Trophoblast cell (in vitro differentiated cells and primary cell): ENCODE results near the gene EDIL3.

Experiments
- DNase-seq, 2 donors: peaks; one replicate each; pipeline ENCODE4 v3.0.0-alpha.2; 2016
- H2AFZ ChIP-seq: 2 replicates; pipeline ENCODE4 v1.6.1; 2013; ENCODE audit warnings: low read length, moderate library complexity, mild to moderate bottlenecking; ENCODE audit not compliant: insufficient read depth, poor library complexity
- H2AK5ac ChIP-seq: 2 replicates; pipeline ENCODE4 v1.6.1; 2013; ENCODE audit warnings: mild to moderate bottlenecking, low read length
- H2BK120ac ChIP-seq: 2 replicates; pipeline ENCODE4 v1.6.1; 2013; ENCODE audit warnings: low read length, mild to moderate bottlenecking, moderate library complexity; ENCODE audit not compliant: insufficient read depth, poor library complexity
- H2BK12ac ChIP-seq: 2 replicates; pipeline ENCODE4 v1.6.1; 2013; ENCODE audit warnings: mild to moderate bottlenecking, low read length, moderate library complexity
- H2BK5ac ChIP-seq: 2 replicates; pipeline ENCODE4 v1.6.1; 2013; ENCODE audit warnings: low read length, low read depth, moderate library complexity, mild to moderate bottlenecking; ENCODE audit not compliant: poor library complexity
- H3K14ac ChIP-seq: 2 replicates; pipeline ENCODE4 v1.6.1; 2013; ENCODE audit warnings: mild to moderate bottlenecking, low read length
- H3K18ac ChIP-seq: 2 replicates; pipeline ENCODE4 v1.6.1; 2013; ENCODE audit warnings: mild to moderate bottlenecking, low read length
- H3K23ac ChIP-seq: 2 replicates; pipeline ENCODE4 v1.6.1; 2013; ENCODE audit warnings: low read length
- H3K27ac ChIP-seq: 2 replicates; pipeline ENCODE4 v1.5.1; 2013; ENCODE audit warnings: low read depth, mild to moderate bottlenecking, inconsistent platforms, low read length, moderate library complexity
- H3K27me3 ChIP-seq: 2 replicates; pipeline ENCODE4 v1.6.1; 2013; ENCODE audit warnings: inconsistent platforms, mild to moderate bottlenecking, low read length, moderate library complexity; ENCODE audit not compliant: insufficient read depth
- H3K36me3 ChIP-seq, 2 experiments: 1 replicate in 1 of 2; 2 replicates in 1 of 2; pipeline ENCODE4 v1.6.1; 2013; ENCODE audit warnings: low read length in 2 of 2, mild to moderate bottlenecking in 2 of 2, moderate library complexity in 1 of 2; ENCODE audit not compliant: insufficient read depth in 2 of 2, control insufficient read depth in 1 of 2
- H3K4ac ChIP-seq: 2 replicates; pipeline ENCODE4 v1.6.1; 2013; ENCODE audit warnings: low read depth, mild to moderate bottlenecking, low read length, moderate library complexity
- H3K4me1 ChIP-seq, 2 experiments: 1 replicate in 1 of 2; 2 replicates in 1 of 2; pipeline ENCODE4 v1.6.1; 2013; ENCODE audit warnings: low read length in 2 of 2, mild to moderate bottlenecking in 2 of 2, moderate library complexity in 1 of 2; ENCODE audit not compliant: insufficient read depth in 2 of 2, control insufficient read depth in 1 of 2
- H3K4me2 ChIP-seq: 2 replicates; pipeline ENCODE4 v1.6.1; 2013; ENCODE audit warnings: inconsistent platforms, mild to moderate bottlenecking, low read length, moderate library complexity
- H3K4me3 ChIP-seq: 2 replicates; pipeline ENCODE4 v1.5.1; 2013; ENCODE audit warnings: mild to moderate bottlenecking, low read depth, low read length, inconsistent platforms
- H3K79me1 ChIP-seq: one replicate; pipeline ENCODE4 v1.6.1; 2013; ENCODE audit warnings: low read length
- H3K79me2 ChIP-seq: 2 replicates; pipeline ENCODE4 v1.6.1; 2013; ENCODE audit warnings: low read length, mild to moderate bottlenecking; ENCODE audit not compliant: control insufficient read depth, insufficient read depth, poor library complexity
- H3K9ac ChIP-seq: 2 replicates; pipeline ENCODE4 v1.6.1; 2013; ENCODE audit warnings: mild to moderate bottlenecking, low read length
- H3K9me3 ChIP-seq: 2 replicates; pipeline ENCODE4 v1.6.1; 2013; ENCODE audit warnings: low read depth, mild to moderate bottlenecking, control low read depth, inconsistent platforms, low read length; ENCODE audit not compliant: insufficient read depth
- H4K12ac ChIP-seq: 2 replicates; pipeline ENCODE4 v1.6.1; 2013; ENCODE audit warnings: low read depth, mild to moderate bottlenecking, low read length, moderate library complexity
- H4K8ac ChIP-seq: 2 replicates; pipeline ENCODE4 v1.6.1; 2013; ENCODE audit warnings: low read depth, mild to moderate bottlenecking, low read length, moderate library complexity
- H4K91ac ChIP-seq: one replicate; pipeline ENCODE4 v1.6.1; 2013; ENCODE audit warnings: low read depth, mild to moderate bottlenecking, low read length, moderate library complexity
- WGBS: extraction: QIAGEN DNeasy Blood & Tissue Kit; methylation state at CpG from one replicate; pipeline ENCODE4 v1.1.7; 2013; ENCODE audit warnings: missing lambda C conversion rate; ENCODE audit not compliant: insufficient read length, insufficient coverage; ENCODE audit errors: extremely low coverage; 5-methylcytosine and 5-hydroxymethylcytosine counted together

EDIL3 gene

DNA sequence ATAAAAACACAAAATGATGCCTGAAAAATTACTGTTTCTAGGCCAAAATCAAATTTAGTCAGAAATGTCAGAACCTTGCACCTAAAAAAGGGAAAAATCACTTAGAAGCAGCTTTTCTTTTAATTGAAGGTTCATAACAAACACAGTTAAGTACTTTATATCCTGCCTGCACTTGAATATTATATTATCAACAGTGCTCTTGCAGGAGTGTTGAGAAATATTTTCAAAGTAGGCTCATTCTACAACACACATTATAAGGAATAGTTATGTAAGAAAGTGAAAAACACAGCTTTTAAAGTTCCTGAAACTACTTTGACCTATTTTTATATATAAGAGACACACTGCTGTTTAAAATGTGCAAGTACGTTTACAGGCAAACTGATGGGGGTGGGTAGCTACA, 8.3 kb downstream of the EDIL3 start:
- H3K9me3 ChIP-seq, result no peaks in the 10 kb centered on the region
- H3K79me2 ChIP-seq, result no peaks in the 10 kb centered on the region
- H3K9ac ChIP-seq, result no peak overlapping the region
- H3K14ac ChIP-seq, result no peak overlapping the region
- H3K27me3 ChIP-seq, result no peaks in the 10 kb centered on the region
- no peak overlapping the region for H2BK120ac ChIP-seq
- no CpG with 5 or more reads among the region's 1 CpG for WGBS
- H3K4me3 ChIP-seq, result no peak overlapping the region
- H3K79me1 ChIP-seq, result no peaks in the 10 kb centered on the region
- H3K18ac ChIP-seq, result no peak overlapping the region
- no peak overlapping the region for H2BK5ac ChIP-seq
- no peak overlapping the region for H3K4ac ChIP-seq
- H2BK12ac ChIP-seq, result no peak overlapping the region
- no peak for DNase-seq
- no peak overlapping the region for H2AFZ ChIP-seq
- H4K12ac ChIP-seq, result no peak overlapping the region
- H3K36me3 ChIP-seq, result no peaks in the 10 kb centered on the region
- no peak overlapping the region for H2AK5ac ChIP-seq
- H4K91ac ChIP-seq, result no peak overlapping the region
- no peaks in the 10 kb centered on the region for H3K4me1 ChIP-seq
- no peak overlapping the region for H4K8ac ChIP-seq
- H3K27ac ChIP-seq, result no peak overlapping the region
- no peak overlapping the region for H3K23ac ChIP-seq
- no peak overlapping the region for H3K4me2 ChIP-seq

DNA sequence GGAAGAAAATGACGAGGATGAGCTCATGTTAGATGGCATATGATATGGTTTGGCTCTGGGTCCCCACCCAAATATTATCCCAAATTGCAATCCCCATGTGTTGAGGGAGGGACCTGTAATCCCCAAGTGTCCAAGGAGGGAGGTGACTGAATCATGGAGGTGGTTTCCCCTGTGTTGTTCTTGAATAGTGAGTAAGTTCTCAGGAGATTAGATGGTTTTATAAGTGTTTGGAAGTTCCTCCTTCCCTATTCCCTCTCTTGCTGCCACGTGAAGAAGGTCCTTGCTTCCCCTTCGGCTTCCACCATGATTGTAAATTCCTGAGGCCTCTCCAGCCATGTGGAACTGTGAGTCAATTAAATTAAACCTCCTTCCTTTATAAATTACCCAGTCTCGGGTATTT, 10.1 kb downstream of the EDIL3 start:
- no peak overlapping the region for H4K12ac ChIP-seq

DNA sequence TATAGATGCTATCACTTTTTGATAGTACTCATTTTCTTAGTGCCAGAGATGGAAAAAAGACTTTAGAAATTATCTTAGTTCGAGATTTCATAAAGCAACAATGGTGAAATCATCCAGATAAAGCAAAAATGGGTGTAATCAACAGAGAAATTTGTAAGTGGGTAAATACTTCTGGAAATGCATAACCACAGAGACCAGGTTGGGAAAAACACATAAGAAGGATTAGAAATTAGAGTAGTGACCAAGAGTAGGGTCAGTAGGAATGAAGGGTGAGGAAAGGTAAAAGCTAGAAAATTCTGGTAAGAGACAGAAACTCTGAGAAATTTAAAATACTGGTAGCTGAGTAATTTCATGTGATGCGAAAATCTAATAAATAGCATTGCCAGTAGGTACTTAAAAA, 11.2 kb downstream of the EDIL3 start:
- Histone ChIP-seq H3K36me3 (no peaks in the 10 kb centered on the region), H4K12ac (no peak overlapping the region), H3K18ac (no peak overlapping the region), H3K79me1 (no peaks in the 10 kb centered on the region), H2BK12ac (no peak overlapping the region), H3K27me3 (no peaks in the 10 kb centered on the region), H3K4me2 (no peak overlapping the region), H3K4me3 (no peak overlapping the region), H3K14ac (no peak overlapping the region), H2BK120ac (no peak overlapping the region), H3K23ac (no peak overlapping the region), H2AK5ac (no peak overlapping the region), H4K8ac (no peak overlapping the region), H3K79me2 (no peaks in the 10 kb centered on the region), H3K4me1 (no peaks in the 10 kb centered on the region), H2AFZ (no peak overlapping the region), H3K9ac (no peak overlapping the region), H3K9me3 (no peaks in the 10 kb centered on the region), H3K4ac (no peak overlapping the region), H2BK5ac (no peak overlapping the region), H3K27ac (no peak overlapping the region), H4K91ac (no peak overlapping the region)
- whole genome bisulfite sequencing, result no CpG with 5 or more reads among the region's 2 CpGs
- DNase-seq, result no peak

More for the DNA sequence above, 10.1 kb downstream of the EDIL3 start:
- no peak overlapping the region for H2AFZ ChIP-seq
- H3K9me3 ChIP-seq, result no peaks in the 10 kb centered on the region
- H3K4me1 ChIP-seq, result no peaks in the 10 kb centered on the region
- H3K27me3 ChIP-seq, result no peaks in the 10 kb centered on the region
- no peak overlapping the region for H2BK5ac ChIP-seq
- H3K14ac ChIP-seq, result no peak overlapping the region
- no peak overlapping the region for H3K4me3 ChIP-seq
- no peak overlapping the region for H3K9ac ChIP-seq
- no peak for DNase-seq
- no peak overlapping the region for H3K27ac ChIP-seq
- H3K79me2 ChIP-seq, result no peaks in the 10 kb centered on the region
- no CpG with 5 or more reads among the region's 4 CpGs for WGBS
- no peak overlapping the region for H2BK12ac ChIP-seq
- no peak overlapping the region for H4K91ac ChIP-seq
- H3K4me2 ChIP-seq, result no peak overlapping the region
- H3K18ac ChIP-seq, result no peak overlapping the region
- no peak overlapping the region for H4K8ac ChIP-seq
- H2BK120ac ChIP-seq, result no peak overlapping the region
- no peak overlapping the region for H3K4ac ChIP-seq
- no peak overlapping the region for H2AK5ac ChIP-seq
- H3K79me1 ChIP-seq, result no peaks in the 10 kb centered on the region
- no peaks in the 10 kb centered on the region for H3K36me3 ChIP-seq
- no peak overlapping the region for H3K23ac ChIP-seq

GRCh38 chr5:84372066-84372695, 12.5 kb downstream of the EDIL3 start:
- Histone ChIP-seq H3K4me3 (no peak overlapping the region), H3K18ac (no peak overlapping the region), H4K91ac (no peak overlapping the region), H4K8ac (no peak overlapping the region), H4K12ac (no peak overlapping the region), H3K27me3 (no peaks in the 10 kb centered on the region), H3K14ac (no peak overlapping the region), H3K4ac (no peak overlapping the region), H3K23ac (no peak overlapping the region), H3K27ac (no peak overlapping the region), H2BK12ac (no peak overlapping the region), H2AK5ac (no peak overlapping the region), H2BK5ac (no peak overlapping the region), H2AFZ (no peak overlapping the region), H3K36me3 (no peaks in the 10 kb centered on the region), H3K4me1 (no peaks in the 10 kb centered on the region), H3K9ac (no peak overlapping the region), H3K79me2 (no peaks in the 10 kb centered on the region), H3K4me2 (no peak overlapping the region), H2BK120ac (no peak overlapping the region), H3K79me1 (no peaks in the 10 kb centered on the region), H3K9me3 (no peaks in the 10 kb centered on the region)
- no CpG with 5 or more reads among the region's 9 CpGs for WGBS
- DNase-seq, result peak in 1 of 2 donors; percentile 37
